Effector memory CD8-positive, alpha-beta T cell (primary cell): ENCODE results near the gene EHD3.
"Not testable (repeated sequence)": the region's sequence is repeated elsewhere in the genome, so short reads cannot be mapped to it uniquely, and the experiment has no call there.

Experiments
- ATAC-seq: fragments of 150-1000 bp; cut with Tn5 transposase; replicated peaks from 2 replicates; pipeline ENCODE4 v1.10.0; 2021; ENCODE audit warnings: mild to moderate bottlenecking, moderate library complexity
- DNase-seq, 3 experiments: peaks; one replicate each; pipeline ENCODE4 v3.0.0; 2021
- H3K27ac Mint-ChIP-seq, 2 donors: one replicate each; pipeline ENCODE4 v1.8.0; 2022; ENCODE audit warnings: mild to moderate bottlenecking in 2 of 2, mixed read lengths in 2 of 2, moderate library complexity in 2 of 2
- H3K27me3 Mint-ChIP-seq, 2 donors: one replicate each; pipeline ENCODE4 v1.8.0; 2022; ENCODE audit warnings: mixed read lengths in 2 of 2
- H3K36me3 Mint-ChIP-seq: one replicate; pipeline ENCODE4 v1.8.0; 2022; ENCODE audit warnings: mild to moderate bottlenecking, moderate library complexity, mixed read lengths; ENCODE audit not compliant: insufficient read depth
- H3K4me1 Mint-ChIP-seq, 2 donors: one replicate each; pipeline ENCODE4 v1.8.0; 2022; ENCODE audit warnings: low read depth in 2 of 2, mixed read lengths in 2 of 2
- H3K4me3 Mint-ChIP-seq, 2 donors: one replicate each; pipeline ENCODE4 v1.8.0; 2022; ENCODE audit warnings: mild to moderate bottlenecking in 2 of 2, mixed read lengths in 2 of 2, moderate library complexity in 2 of 2
- H3K9me3 Mint-ChIP-seq, 2 donors: one replicate each; pipeline ENCODE4 v1.8.0; 2022; ENCODE audit warnings: mixed read lengths in 2 of 2

EHD3 gene

GRCh38 chr2:31283193-31283919 lies 49.4 kb downstream of the EHD3 start:
- peaks cover 9 to 11% of the 10 kb centered on the region in 2 donors for H3K27me3 Mint-ChIP-seq
- H3K27ac Mint-ChIP-seq, ATAC-seq, DNase-seq, H3K4me3 Mint-ChIP-seq, H3K4me1 Mint-ChIP-seq, H3K9me3 Mint-ChIP-seq, H3K36me3 Mint-ChIP-seq: not testable (repeated sequence)

- Mint-ChIP-seq H3K9me3 (no peaks in the 10 kb centered on the region), H3K36me3 (no peaks in the 10 kb centered on the region), H3K27ac (no peak overlapping the region), H3K4me1 (no peaks in the 10 kb centered on the region), H3K27me3 (peaks cover 4 to 6% of the 10 kb centered on the region in 2 donors), H3K4me3 (no peak overlapping the region)
- DNase-seq: no peak
- no peak for ATAC-seq
Observed at GRCh38 chr2:31284107-31284506, 50.2 kb downstream of the EHD3 start.

DNA sequence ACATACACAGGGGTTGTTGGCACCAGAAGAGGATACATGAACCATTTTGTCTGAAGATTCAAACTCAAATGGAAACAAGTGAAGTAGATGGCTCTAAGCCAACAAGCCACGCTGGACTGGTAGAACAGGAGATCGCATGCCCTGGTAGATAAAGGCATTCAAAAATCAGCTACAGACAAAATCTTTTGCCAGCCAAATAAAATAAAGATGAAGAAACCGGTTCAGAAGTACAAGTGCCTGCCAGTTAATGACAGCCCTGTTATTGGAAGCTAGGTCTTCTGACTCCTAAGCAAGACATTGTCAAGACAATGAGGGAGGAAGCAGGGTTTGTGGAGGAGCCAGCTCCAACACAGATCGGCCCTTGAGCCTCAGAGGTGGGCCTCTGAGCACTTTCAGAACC lies 52.3 kb downstream of the EHD3 start:
- H3K4me1 Mint-ChIP-seq: no peaks in the 10 kb centered on the region
- no peaks in the 10 kb centered on the region for H3K27me3 Mint-ChIP-seq
- H3K4me3 Mint-ChIP-seq: no peak overlapping the region
- H3K9me3 Mint-ChIP-seq: no peaks in the 10 kb centered on the region
- no peak for ATAC-seq
- H3K27ac Mint-ChIP-seq: no peak overlapping the region
- no peaks in the 10 kb centered on the region for H3K36me3 Mint-ChIP-seq
- no peak for DNase-seq

DNA sequence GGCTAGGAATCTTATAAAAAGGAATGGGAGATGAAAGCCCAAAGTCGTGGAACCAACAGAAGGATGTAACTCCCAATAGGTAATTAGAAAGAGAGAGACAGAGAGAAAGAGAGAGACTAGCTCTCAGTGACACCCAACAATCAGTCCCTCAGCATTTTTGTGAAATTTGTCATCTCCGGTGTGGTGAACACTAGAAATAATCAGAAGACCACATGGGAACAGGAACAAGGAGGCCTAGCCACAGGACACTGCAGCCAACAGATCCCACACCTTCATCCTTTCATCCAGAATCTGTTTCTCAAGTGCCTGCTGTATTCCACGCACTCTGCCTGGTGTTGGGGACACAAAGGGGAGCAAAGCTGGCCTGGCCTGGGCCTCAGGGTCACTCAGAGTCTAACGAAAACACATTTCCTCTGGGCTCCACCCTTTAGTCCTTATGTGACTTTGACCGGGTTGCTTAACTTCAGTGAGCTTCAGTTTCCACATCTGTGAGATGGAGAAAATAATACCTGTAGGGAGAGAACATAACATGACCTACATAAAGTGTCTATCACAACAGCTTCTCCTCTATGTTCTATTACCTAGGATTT lies 53.1 kb downstream of the EHD3 start:
- DNase-seq: no peak

DNA sequence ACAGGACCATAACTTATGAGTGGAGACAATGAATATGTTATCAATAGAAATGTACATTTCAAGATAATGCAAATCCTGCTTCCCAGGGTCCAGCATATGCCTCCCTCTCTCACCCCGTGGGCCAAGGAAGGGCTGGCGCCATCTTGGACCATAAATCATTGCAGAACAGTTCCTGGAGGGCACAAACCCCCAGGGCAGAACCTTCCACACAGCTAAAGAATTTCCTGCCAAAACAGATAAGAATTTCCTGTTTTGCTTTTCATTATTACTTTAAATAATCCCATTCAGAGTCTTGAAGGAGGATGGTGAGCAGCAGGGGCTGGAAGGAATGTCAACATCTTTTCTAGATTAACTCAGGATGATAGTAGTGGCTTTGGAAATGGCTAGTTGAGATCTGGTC lies 53.7 kb downstream of the EHD3 start:
- Mint-ChIP-seq H3K9me3 (no peaks in the 10 kb centered on the region), H3K4me3 (no peak overlapping the region), H3K4me1 (no peaks in the 10 kb centered on the region), H3K36me3 (no peaks in the 10 kb centered on the region), H3K27me3 (no peaks in the 10 kb centered on the region), H3K27ac (no peak overlapping the region)
- no peak for DNase-seq
- no peak for ATAC-seq

More for the DNA sequence above, 53.1 kb downstream of the EHD3 start:
- no peak for ATAC-seq
- H3K27me3 Mint-ChIP-seq: no peaks in the 10 kb centered on the region
- H3K9me3 Mint-ChIP-seq: no peaks in the 10 kb centered on the region
- H3K36me3 Mint-ChIP-seq: no peaks in the 10 kb centered on the region
- no peak overlapping the region for H3K4me3 Mint-ChIP-seq
- H3K27ac Mint-ChIP-seq: no peak overlapping the region
- H3K4me1 Mint-ChIP-seq: no peaks in the 10 kb centered on the region

DNA sequence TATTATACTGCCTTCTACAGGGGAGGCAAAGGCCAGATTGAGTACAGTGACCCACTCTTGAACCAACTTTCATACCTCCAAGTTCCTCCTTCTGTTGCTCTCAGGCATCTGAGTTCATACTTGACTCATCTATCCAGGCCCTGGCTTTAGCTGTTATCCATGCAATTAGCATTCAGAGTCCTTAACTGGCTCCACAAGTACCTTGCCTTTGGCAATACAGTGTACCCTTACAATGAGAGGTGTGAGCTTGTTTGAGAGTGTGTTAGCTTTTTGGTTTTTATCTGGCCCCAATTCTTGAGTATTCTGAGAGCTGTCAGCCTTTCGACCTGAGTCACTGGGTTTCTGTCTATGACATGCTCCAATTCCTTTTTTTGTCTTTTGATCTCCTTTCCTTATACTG lies 60.2 kb downstream of the EHD3 start:
- Mint-ChIP-seq H3K27ac (no peak overlapping the region), H3K4me1 (no peaks in the 10 kb centered on the region), H3K36me3 (no peaks in the 10 kb centered on the region), H3K9me3 (no peaks in the 10 kb centered on the region), H3K27me3 (peaks cover 12 to 20% of the 10 kb centered on the region in 2 donors), H3K4me3 (no peak overlapping the region)
- no peak for DNase-seq
- no peak for ATAC-seq

DNA sequence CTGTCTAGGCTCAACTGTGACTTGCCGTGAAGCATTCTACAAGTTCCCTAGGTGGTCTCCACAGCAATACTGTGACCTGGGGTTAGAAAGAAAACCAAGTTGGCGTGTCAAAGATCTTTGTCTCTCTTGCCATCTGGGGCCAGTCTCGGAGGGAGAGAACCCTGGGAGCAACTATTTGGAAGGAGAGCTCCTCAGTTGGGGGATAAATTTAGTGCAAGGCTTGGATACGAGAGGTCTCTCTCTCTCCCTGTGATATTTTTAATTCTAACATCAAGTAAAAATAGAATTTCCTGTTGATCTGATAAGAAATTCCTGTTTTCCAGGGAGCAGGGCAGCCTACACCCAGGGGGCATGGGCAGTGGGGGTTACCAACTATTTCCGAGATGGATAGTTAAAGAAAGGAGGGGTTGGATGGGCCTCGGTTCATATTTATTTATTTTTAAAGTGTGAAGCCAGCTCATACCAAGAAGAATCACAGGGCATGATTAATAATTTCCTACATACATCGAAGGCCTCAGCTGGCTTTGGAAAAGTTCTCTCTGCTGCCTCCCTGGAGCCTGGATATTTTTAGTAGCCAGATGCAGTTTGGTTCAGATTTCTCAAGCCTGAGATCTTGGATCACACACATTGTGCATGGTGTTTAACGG lies 62.8 kb downstream of the EHD3 start:
- no peaks in the 10 kb centered on the region for H3K36me3 Mint-ChIP-seq
- ATAC-seq: no peak
- no peak for DNase-seq
- H3K4me3 Mint-ChIP-seq: no peak overlapping the region
- H3K27ac Mint-ChIP-seq: no peak overlapping the region
- H3K27me3 Mint-ChIP-seq: peaks cover 12 to 20% of the 10 kb centered on the region in 2 donors
- no peaks in the 10 kb centered on the region for H3K4me1 Mint-ChIP-seq
- H3K9me3 Mint-ChIP-seq: no peaks in the 10 kb centered on the region

DNA sequence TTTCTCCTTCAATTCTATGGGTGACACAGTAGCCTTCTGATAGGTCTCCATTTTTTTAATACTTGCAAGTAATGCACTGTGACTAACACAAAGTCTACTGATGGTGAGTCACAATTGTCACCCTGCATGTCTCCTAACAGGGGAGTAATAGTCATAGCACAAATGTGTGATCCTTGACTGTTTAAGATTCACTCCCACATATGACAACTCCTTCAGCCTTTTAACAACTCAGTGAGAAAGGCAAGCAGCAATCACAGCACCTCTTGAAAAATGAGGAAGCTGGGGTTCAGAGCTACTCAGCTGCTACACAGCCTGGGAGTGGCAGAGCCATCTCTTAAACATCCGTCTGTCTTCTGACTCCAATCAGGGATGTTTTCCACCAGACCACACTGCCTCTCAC lies 63.8 kb downstream of the EHD3 start:
- H3K27ac Mint-ChIP-seq: no peak overlapping the region
- ATAC-seq (no peak), DNase-seq (no peak)
- H3K27me3 Mint-ChIP-seq: peaks cover 12 to 26% of the 10 kb centered on the region in 2 donors
- no peaks in the 10 kb centered on the region for H3K36me3 Mint-ChIP-seq
- no peak overlapping the region for H3K4me3 Mint-ChIP-seq
- H3K4me1 Mint-ChIP-seq: no peaks in the 10 kb centered on the region
- H3K9me3 Mint-ChIP-seq: no peaks in the 10 kb centered on the region

- H3K27me3 Mint-ChIP-seq: peaks cover 12 to 44% of the 10 kb centered on the region in 2 donors
- H3K4me3 Mint-ChIP-seq: no peak overlapping the region
- no peak for DNase-seq
- no peaks in the 10 kb centered on the region for H3K36me3 Mint-ChIP-seq
- H3K9me3 Mint-ChIP-seq: no peaks in the 10 kb centered on the region
- no peak overlapping the region for H3K27ac Mint-ChIP-seq
- H3K4me1 Mint-ChIP-seq: no peaks in the 10 kb centered on the region
- ATAC-seq: no peak
Observed at GRCh38 chr2:31299547-31299946, 65.6 kb downstream of the EHD3 start.

GRCh38 chr2:31300309-31300708 lies 66.4 kb downstream of the EHD3 start:
- DNase-seq (no peak), ATAC-seq (no peak)
- H3K27ac Mint-ChIP-seq: no peak overlapping the region
- H3K36me3 Mint-ChIP-seq: no peaks in the 10 kb centered on the region
- H3K9me3 Mint-ChIP-seq: no peaks in the 10 kb centered on the region
- no peaks in the 10 kb centered on the region for H3K4me1 Mint-ChIP-seq
- H3K4me3 Mint-ChIP-seq: no peak overlapping the region
- peaks cover 12 to 44% of the 10 kb centered on the region in 2 donors for H3K27me3 Mint-ChIP-seq

DNA sequence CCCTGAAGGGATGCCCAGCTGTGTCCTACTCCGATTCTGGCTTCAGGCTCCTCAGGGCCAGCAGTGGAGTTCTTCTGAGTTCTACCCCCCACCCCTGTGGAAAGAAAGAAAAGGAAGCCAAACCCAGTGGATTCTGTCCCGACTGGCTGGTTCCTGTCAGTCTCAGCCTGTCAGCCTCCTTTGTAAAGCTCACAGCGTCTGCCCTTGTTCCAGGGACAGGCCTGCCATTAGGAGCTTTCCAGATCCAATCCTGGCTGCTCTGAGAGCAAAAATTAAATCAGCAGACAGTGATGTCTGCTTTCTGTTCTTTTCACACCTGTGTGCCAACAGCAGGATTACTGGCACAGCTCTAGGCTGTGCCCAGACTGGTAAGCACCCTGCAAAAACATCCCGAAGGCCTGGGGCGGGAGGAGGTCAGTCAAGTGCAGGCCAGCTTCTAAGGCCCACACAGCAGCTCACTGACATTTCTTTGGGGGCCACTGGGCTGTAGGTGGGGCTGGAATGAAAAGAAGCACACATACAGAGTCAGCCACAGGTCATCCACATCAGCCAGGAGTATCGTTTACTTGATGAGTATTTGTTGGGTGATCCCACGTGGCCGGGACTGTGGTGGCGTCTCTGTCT lies 69.1 kb downstream of the EHD3 start:
- Mint-ChIP-seq H3K36me3 (no peaks in the 10 kb centered on the region), H3K27ac (no peak overlapping the region), H3K27me3 (peaks cover 19 to 45% of the 10 kb centered on the region in 2 donors), H3K9me3 (no peaks in the 10 kb centered on the region), H3K4me1 (no peaks in the 10 kb centered on the region), H3K4me3 (no peak overlapping the region)
- ATAC-seq (no peak), DNase-seq (no peak)

GRCh38 chr2:31304816-31305215 lies 70.9 kb downstream of the EHD3 start:
- Mint-ChIP-seq H3K27me3 (peaks cover 33 to 47% of the 10 kb centered on the region in 2 donors), H3K4me1 (no peaks in the 10 kb centered on the region), H3K27ac (no peak overlapping the region), H3K4me3 (no peak overlapping the region), H3K9me3 (no peaks in the 10 kb centered on the region), H3K36me3 (no peaks in the 10 kb centered on the region)
- DNase-seq (no peak), ATAC-seq (no peak)

- Mint-ChIP-seq H3K9me3 (no peaks in the 10 kb centered on the region), H3K36me3 (no peaks in the 10 kb centered on the region), H3K4me1 (peaks cover 10 to 16% of the 10 kb centered on the region in 2 donors), H3K4me3 (no peak overlapping the region), H3K27me3 (peaks cover 30 to 34% of the 10 kb centered on the region in 2 donors), H3K27ac (no peak overlapping the region)
- DNase-seq (no peak), ATAC-seq (no peak)
Observed at GRCh38 chr2:31312898-31313297, 78.9 kb downstream of the EHD3 start.
